H9 (cell line): ENCODE data around the gene GAPT. TPM values are rescaled to one million over a fixed set of nuclear protein-coding genes. Genes with fewer than 3 reads are reported as not detected.

Experiments used
- DNase-seq: peaks from one replicate; pipeline ENCODE4 v3.0.0-alpha.2; 2017
- H2AFZ ChIP-seq: one replicate; pipeline ENCODE4 v1.6.1; 2013; ENCODE audit warnings: mild to moderate bottlenecking, low read length, control low read depth, moderate library complexity
- H2AK5ac ChIP-seq: 2 replicates; pipeline ENCODE4 v1.6.1; 2013; ENCODE audit warnings: low read length, control low read depth, mixed read lengths; ENCODE audit not compliant: insufficient read length
- H2BK120ac ChIP-seq: one replicate; pipeline ENCODE4 v1.6.1; 2013; ENCODE audit warnings: low read depth, mild to moderate bottlenecking, low read length, control low read depth, inconsistent platforms; ENCODE audit not compliant: poor library complexity, severe bottlenecking
- H2BK12ac ChIP-seq: 2 replicates; pipeline ENCODE4 v1.6.1; 2013; ENCODE audit warnings: low read length, control low read depth, mixed read lengths, low read depth; ENCODE audit not compliant: insufficient read length
- H2BK15ac ChIP-seq: 2 replicates; pipeline ENCODE4 v1.6.1; 2013; ENCODE audit warnings: low read depth, low read length, control low read depth
- H2BK20ac ChIP-seq: one replicate; pipeline ENCODE4 v1.6.1; 2013; ENCODE audit warnings: low read depth, mild to moderate bottlenecking, low read length, control low read depth, inconsistent platforms; ENCODE audit not compliant: poor library complexity, severe bottlenecking
- H2BK5ac ChIP-seq: 2 replicates; pipeline ENCODE4 v1.6.1; 2013; ENCODE audit warnings: low read length, control low read depth, mixed read lengths; ENCODE audit not compliant: insufficient read length
- H3K14ac ChIP-seq: 2 replicates; pipeline ENCODE4 v1.6.1; 2013; ENCODE audit warnings: low read length, control low read depth; ENCODE audit not compliant: insufficient read depth
- H3K18ac ChIP-seq: 2 replicates; pipeline ENCODE4 v1.6.1; 2013; ENCODE audit warnings: low read depth, mild to moderate bottlenecking, mixed read lengths, low read length, control low read depth; ENCODE audit not compliant: insufficient read length
- H3K23ac ChIP-seq: 2 replicates; pipeline ENCODE4 v1.6.1; 2013; ENCODE audit warnings: low read length, control low read depth, mixed read lengths, low read depth; ENCODE audit not compliant: insufficient read length
- H3K23me2 ChIP-seq: 2 replicates; pipeline ENCODE4 v1.6.1; 2013; ENCODE audit warnings: low read depth, mild to moderate bottlenecking, mixed read lengths, low read length, control low read depth; ENCODE audit not compliant: insufficient read length, poor library complexity, severe bottlenecking
- H3K27ac ChIP-seq: 2 replicates; pipeline ENCODE4 v1.5.1; 2013; ENCODE audit warnings: low read length, control low read depth, mixed read lengths, low read depth; ENCODE audit not compliant: insufficient read length
- H3K27me3 ChIP-seq: 2 replicates; pipeline ENCODE4 v1.6.1; 2013; ENCODE audit warnings: low read length, control low read depth, inconsistent platforms; ENCODE audit not compliant: insufficient read depth
- H3K4ac ChIP-seq: 2 replicates; pipeline ENCODE4 v1.6.1; 2013; ENCODE audit warnings: low read depth, mild to moderate bottlenecking, control low read depth, inconsistent platforms, low read length, moderate library complexity
- H3K4me1 ChIP-seq: 2 replicates; pipeline ENCODE4 v1.6.1; 2013; ENCODE audit warnings: low read length, control low read depth, inconsistent platforms; ENCODE audit not compliant: insufficient read depth
- H3K4me2 ChIP-seq: 2 replicates; pipeline ENCODE4 v1.6.1; 2013; ENCODE audit warnings: low read length, control low read depth, mixed read lengths; ENCODE audit not compliant: insufficient read length, insufficient read depth
- H3K56ac ChIP-seq: 2 replicates; pipeline ENCODE4 v1.6.1; 2013; ENCODE audit warnings: low read depth, mild to moderate bottlenecking, mixed read lengths, low read length, control low read depth; ENCODE audit not compliant: insufficient read length
- H3K79me1 ChIP-seq: 2 replicates; pipeline ENCODE4 v1.6.1; 2013; ENCODE audit warnings: low read depth, mild to moderate bottlenecking, moderate library complexity, low read length, control low read depth, inconsistent platforms; ENCODE audit not compliant: insufficient read depth, poor library complexity, severe bottlenecking
- H3K79me2 ChIP-seq: 2 replicates; pipeline ENCODE4 v1.6.1; 2013; ENCODE audit warnings: low read length, control low read depth, inconsistent platforms; ENCODE audit not compliant: insufficient read depth
- H3K9ac ChIP-seq: 2 replicates; pipeline ENCODE4 v1.6.1; 2013; ENCODE audit warnings: low read length, control low read depth, mixed read lengths; ENCODE audit not compliant: insufficient read length; ENCODE audit errors: extremely low read depth
- H3K9me3 ChIP-seq: one replicate; pipeline ENCODE4 v1.6.1; 2013; ENCODE audit warnings: low read depth, low read length, inconsistent platforms; ENCODE audit not compliant: control insufficient read depth
- H3T11ph ChIP-seq: one replicate; pipeline ENCODE4 v1.6.1; 2013; ENCODE audit warnings: mild to moderate bottlenecking, low read length, control low read depth, inconsistent platforms
- H4K20me1 ChIP-seq: one replicate; pipeline ENCODE4 v1.6.1; 2013; ENCODE audit not compliant: control insufficient read depth, insufficient read length, insufficient read depth
- H4K5ac ChIP-seq: 2 replicates; pipeline ENCODE4 v1.6.1; 2013; ENCODE audit warnings: low read depth, mild to moderate bottlenecking, mixed read lengths, low read length, control low read depth; ENCODE audit not compliant: insufficient read length
- H4K8ac ChIP-seq: replicated peaks from 2 replicates; pipeline ENCODE4 v1.6.1; 2013; ENCODE audit warnings: low read length, control low read depth, mixed read lengths, low read depth; ENCODE audit not compliant: insufficient read length
- H4K91ac ChIP-seq: 2 replicates; pipeline ENCODE4 v1.6.1; 2013; ENCODE audit warnings: low read depth, mild to moderate bottlenecking, moderate library complexity, mixed read lengths, low read length, control low read depth; ENCODE audit not compliant: insufficient read length
- H3K27ac Mint-ChIP-seq, 3 experiments: 2 replicates in 2 of 3; 3 replicates in 1 of 3; pipeline ENCODE4 v1.8.0; 2020 to 2021; ENCODE audit warnings: mixed read lengths in 3 of 3, mild to moderate bottlenecking in 1 of 3, moderate library complexity in 1 of 3
- H3K27me3 Mint-ChIP-seq: 2 replicates; pipeline ENCODE4 v1.8.0; 2021; ENCODE audit warnings: low read depth, mild to moderate bottlenecking, moderate library complexity, mixed read lengths
- H3K36me3 Mint-ChIP-seq, 3 experiments: 2 replicates in 2 of 3; 3 replicates in 1 of 3; pipeline ENCODE4 v1.8.0; 2020 to 2021; ENCODE audit warnings: low read depth in 3 of 3, mixed read lengths in 3 of 3; ENCODE audit not compliant: insufficient read depth in 1 of 3
- H3K4me1 Mint-ChIP-seq, 2 experiments: 2 replicates each; pipeline ENCODE4 v1.8.0; 2020; ENCODE audit warnings: mixed read lengths in 2 of 2
- H3K4me3 Mint-ChIP-seq, 2 experiments: 2 replicates in 1 of 2; 3 replicates in 1 of 2; pipeline ENCODE4 v1.8.0; 2020 to 2021; ENCODE audit warnings: mild to moderate bottlenecking in 2 of 2, mixed read lengths in 2 of 2, moderate library complexity in 1 of 2
- H3K9me3 Mint-ChIP-seq, 2 experiments: 2 replicates in 1 of 2; 3 replicates in 1 of 2; pipeline ENCODE4 v1.8.0; 2020; ENCODE audit warnings: mild to moderate bottlenecking in 2 of 2, mixed read lengths in 2 of 2, moderate library complexity in 1 of 2
- CTCF ChIP-seq: fragments of 200-600 bp; sonication (generic); conservative IDR thresholded peaks from 3 replicates; pipeline ENCODE4 v1.8.0; 2021; ENCODE audit warnings: antibody characterized with exemption, mild to moderate bottlenecking
- WGBS: extraction: QIAGEN DNeasy Blood & Tissue Kit; methylation state at CpG from one replicate; pipeline ENCODE4 v1.1.7; 2013; ENCODE audit warnings: missing lambda C conversion rate, low lambda C conversion rate, mixed read lengths; ENCODE audit not compliant: insufficient read length; ENCODE audit errors: extremely low coverage; 5-methylcytosine and 5-hydroxymethylcytosine counted together
- total RNA-seq: library from RNA; stranded (reverse); gene quantifications from 2 replicates; pipeline ENCODE4 v1.2.1, GENCODE V29; 2021

The GAPT gene
- total RNA-seq, 1 experiment from 2014 or later = not detected

- Histone ChIP-seq H3K27ac (no peak overlapping the region), H4K8ac (no peak overlapping the region), H2AFZ (no peak overlapping the region), H3K4me1 (0 out of 2 replicates have a peak, but pooled peaks cover 2% of the 10 kb centered on the region), H3K79me2 (no peaks in the 10 kb centered on the region), H2BK120ac (no peak overlapping the region), H3K4me2 (no peak overlapping the region), H3K23ac (no peak overlapping the region), H3K27me3 (no peaks in the 10 kb centered on the region), H3K9me3 (no peaks in the 10 kb centered on the region), H3K4ac (no peak overlapping the region), H4K91ac (no peak overlapping the region), H3K56ac (no peak overlapping the region), H2AK5ac (no peak overlapping the region), H3K23me2 (no peaks in the 10 kb centered on the region), H2BK5ac (no peak overlapping the region), H2BK20ac (no peak overlapping the region), H3K9ac (no peak overlapping the region), H3K14ac (no peak overlapping the region), H4K5ac (no peak overlapping the region), H3K18ac (no peak overlapping the region), H2BK15ac (no peak overlapping the region), H3T11ph (no peak overlapping the region), H3K79me1 (no peaks in the 10 kb centered on the region), H2BK12ac (no peak overlapping the region), H4K20me1 (no peaks in the 10 kb centered on the region)
- H3K9me3 Mint-ChIP-seq = no peaks in the 10 kb centered on the region
- no peak for DNase-seq
- TF ChIP-seq CTCF = no peak
- peaks cover 29 to 37% of the 10 kb centered on the region in 2 experiments for H3K4me1 Mint-ChIP-seq
- H3K4me3 Mint-ChIP-seq = no peak overlapping the region; a peak in 1 of 5 replicates
- no peaks in the 10 kb centered on the region for H3K36me3 Mint-ChIP-seq
- H3K27ac Mint-ChIP-seq = no peak overlapping the region
- H3K27me3 Mint-ChIP-seq = no peaks in the 10 kb centered on the region
- no CpG with 5 or more reads among the region's 2 CpGs for WGBS
Observed at GRCh38 chr5:58499941-58500340, 8.7 kb downstream of the GAPT start.
